Thoracic aorta (tissue), 2 donors: ENCODE measurements around the gene KCNIP4. TPM values are rescaled to one million over a fixed set of nuclear protein-coding genes. Genes with fewer than 3 reads are reported as not detected.

Source experiments
- ATAC-seq: fragments of 150-250 bp; one replicate; pipeline ENCODE4 v1.8.0; 2017; ENCODE audit warnings: low read depth; ENCODE audit not compliant: insufficient number of reproducible peaks, low FRiP score
- DNase-seq: peaks from one replicate; pipeline ENCODE4 v3.0.0-alpha.2; 2020; ENCODE audit warnings: low spot score
- H3K27ac ChIP-seq, 2 donors: fragments of 200-600 bp; sonication (generic); 1 replicate in 1 of 2; 2 replicates in 1 of 2; pipeline ENCODE4 v1.5.1; 2016; ENCODE audit warnings: mild to moderate bottlenecking in 2 of 2, moderate library complexity in 2 of 2
- H3K27me3 ChIP-seq: fragments of 200-600 bp; sonication (generic); replicated peaks from 2 replicates; pipeline ENCODE4 v1.6.0; 2016; ENCODE audit warnings: mild to moderate bottlenecking; ENCODE audit not compliant: insufficient read depth
- H3K36me3 ChIP-seq: fragments of 200-600 bp; sonication (generic); one replicate; pipeline ENCODE4 v1.5.1; 2016
- H3K4me1 ChIP-seq, 2 donors: fragments of 200-600 bp; sonication (generic); 1 replicate in 1 of 2; 2 replicates in 1 of 2; pipeline versions ENCODE4 v1.5.1 to v1.6.0; 2016; ENCODE audit warnings: low read depth in 2 of 2, mild to moderate bottlenecking in 1 of 2; ENCODE audit not compliant: control insufficient read depth in 1 of 2
- H3K4me3 ChIP-seq: fragments of 200-600 bp; sonication (generic); 2 replicates; pipeline ENCODE4 v1.5.1; 2016; ENCODE audit warnings: mild to moderate bottlenecking
- H3K9me3 ChIP-seq: fragments of 200-600 bp; sonication (generic); 2 replicates; pipeline ENCODE4 v1.5.1; 2016
- CTCF ChIP-seq: fragments of 200-600 bp; sonication (generic); IDR thresholded peaks from one replicate; pipeline ENCODE4 v1.5.1; 2019; ENCODE audit warnings: antibody characterized with exemption
- total RNA-seq, 2 donors: library from RNA; depleted of rRNA; stranded (reverse); fragments of >200 nt; gene quantifications; one replicate each; pipeline versions ENCODE4 v1.1.0 to v1.2.3, GENCODE V29; 2016

KCNIP4 gene
- total RNA-seq, 2 donors from 2014 or later, result not detected

DNA sequence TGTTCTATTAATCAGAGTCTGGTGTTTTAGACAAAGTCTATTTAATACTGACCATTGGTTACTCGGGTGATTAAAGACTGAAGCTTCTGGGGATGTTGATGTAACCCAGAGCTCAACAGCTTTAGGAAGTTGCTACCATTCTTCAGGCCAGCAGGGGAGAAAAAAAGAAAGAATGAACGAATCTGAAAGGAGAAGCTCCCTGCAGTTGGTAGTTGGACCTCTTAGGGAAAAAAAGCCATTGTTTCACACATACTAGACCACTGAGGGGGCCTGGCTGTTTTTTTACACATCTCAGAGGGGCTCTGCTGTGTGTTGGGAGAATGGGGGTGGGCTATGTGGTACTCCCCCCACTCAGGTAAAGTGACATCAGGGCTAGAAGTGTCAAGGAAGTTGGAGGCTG lies 378.9 kb downstream of the KCNIP4 start:
- DNase-seq (no peak), ATAC-seq (no peak)
- Histone ChIP-seq H3K4me3 (no peak overlapping the region), H3K9me3 (no peaks in the 10 kb centered on the region), H3K36me3 (no peaks in the 10 kb centered on the region), H3K27ac (no peak overlapping the region), H3K4me1 (no peaks in the 10 kb centered on the region), H3K27me3 (no peaks in the 10 kb centered on the region)
- TF ChIP-seq CTCF, result no peak

DNA sequence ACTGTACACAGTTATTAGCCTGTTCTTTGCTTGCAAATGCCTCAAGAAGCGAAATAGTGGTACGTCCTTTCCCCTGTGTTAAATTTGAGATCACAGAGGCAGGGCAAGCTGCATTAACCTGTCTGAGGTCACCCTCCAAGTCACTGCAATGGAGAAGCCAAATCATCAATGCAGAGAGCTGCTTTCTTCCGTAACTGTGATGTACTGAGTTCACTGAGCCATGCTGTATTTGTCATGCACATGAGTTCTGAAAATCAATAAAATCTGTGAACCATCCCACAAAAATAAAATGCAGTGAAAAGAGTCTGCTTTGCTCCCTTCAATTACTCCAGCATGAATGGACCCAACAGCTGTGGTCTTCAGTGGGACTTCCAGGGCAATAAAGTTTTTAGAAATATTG lies 393.5 kb downstream of the KCNIP4 start:
- DNase-seq (no peak), ATAC-seq (no peak)
- Histone ChIP-seq H3K4me1 (no peaks in the 10 kb centered on the region), H3K36me3 (no peaks in the 10 kb centered on the region), H3K4me3 (no peak overlapping the region), H3K27me3 (no peaks in the 10 kb centered on the region), H3K9me3 (no peaks in the 10 kb centered on the region), H3K27ac (no peak overlapping the region)
- TF ChIP-seq CTCF, result no peak

- Histone ChIP-seq H3K27ac (no peak overlapping the region), H3K36me3 (no peaks in the 10 kb centered on the region), H3K9me3 (no peaks in the 10 kb centered on the region), H3K4me1 (no peaks in the 10 kb centered on the region), H3K4me3 (no peak overlapping the region), H3K27me3 (no peaks in the 10 kb centered on the region)
- TF ChIP-seq CTCF, result no peak
- no peak for ATAC-seq
- no peak for DNase-seq
Measured at GRCh38 chr4:21554500-21554899, 394.1 kb downstream of the KCNIP4 start.

DNA sequence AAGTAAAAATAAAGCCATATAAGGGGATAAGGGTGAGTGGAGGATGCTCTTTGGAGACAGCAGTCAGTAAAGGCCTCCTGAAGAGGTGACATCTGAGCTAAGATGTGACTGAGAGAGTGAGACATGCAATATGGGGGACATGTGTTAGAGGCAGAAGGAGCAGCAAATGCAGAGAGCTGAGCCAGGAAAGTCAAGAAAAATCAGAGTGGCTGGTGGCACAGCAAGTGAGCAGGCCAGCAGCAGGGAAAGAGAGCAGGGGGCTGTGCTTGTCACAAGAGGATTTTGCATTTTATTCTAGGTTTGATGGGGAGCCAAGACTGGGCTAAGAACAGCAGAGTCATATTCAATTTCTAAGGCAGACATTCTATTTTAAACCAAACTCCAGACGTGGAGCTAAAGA lies 394.5 kb downstream of the KCNIP4 start:
- Histone ChIP-seq H3K27ac (no peak overlapping the region), H3K9me3 (no peaks in the 10 kb centered on the region), H3K36me3 (no peaks in the 10 kb centered on the region), H3K4me3 (no peak overlapping the region), H3K4me1 (no peaks in the 10 kb centered on the region), H3K27me3 (no peaks in the 10 kb centered on the region)
- ATAC-seq (no peak), DNase-seq (no peak)
- TF ChIP-seq CTCF, result no peak

DNA sequence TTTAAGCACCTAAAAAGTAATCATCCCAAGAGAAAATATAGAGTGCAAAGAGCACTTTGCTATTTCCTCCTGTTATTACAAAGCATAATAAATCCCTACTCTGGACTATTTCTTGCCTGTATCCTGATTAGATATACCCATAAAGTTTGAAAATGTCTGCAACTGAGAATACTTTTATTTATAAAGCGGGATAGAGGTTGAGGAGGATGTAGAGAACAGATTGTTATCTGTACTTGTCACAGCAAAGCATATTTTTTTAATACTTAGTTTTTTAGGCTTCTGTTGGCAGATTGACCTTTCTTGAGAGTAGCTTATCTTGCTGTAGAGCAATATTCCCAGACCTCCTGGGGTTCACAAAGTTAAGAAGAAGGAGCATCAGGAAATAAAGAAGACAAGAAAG lies 396.1 kb downstream of the KCNIP4 start:
- Histone ChIP-seq H3K36me3 (no peaks in the 10 kb centered on the region), H3K4me3 (no peak overlapping the region), H3K9me3 (no peaks in the 10 kb centered on the region), H3K27ac (no peak overlapping the region), H3K27me3 (no peaks in the 10 kb centered on the region), H3K4me1 (no peaks in the 10 kb centered on the region)
- ATAC-seq, result no peak
- no peak for TF ChIP-seq CTCF
- no peak for DNase-seq
